Activated naive CD4-positive, alpha-beta T cell treated with anti-CD3 and anti-CD28 coated beads, Interleukin-2, amount 50 U/mL, for 24 hours (primary cell): ENCODE results near the gene GGCX.

Source experiments
- H3K27ac Mint-ChIP-seq: one replicate; pipeline ENCODE4 v1.8.0; 2021; ENCODE audit warnings: mild to moderate bottlenecking, mixed read lengths
- H3K27me3 Mint-ChIP-seq: one replicate; pipeline ENCODE4 v1.8.0; 2021; ENCODE audit warnings: mixed read lengths
- H3K36me3 Mint-ChIP-seq: one replicate; pipeline ENCODE4 v1.8.0; 2021; ENCODE audit warnings: mixed read lengths
- H3K4me1 Mint-ChIP-seq: one replicate; pipeline ENCODE4 v1.8.0; 2021; ENCODE audit warnings: mixed read lengths
- H3K4me3 Mint-ChIP-seq: one replicate; pipeline ENCODE4 v1.8.0; 2021; ENCODE audit warnings: mild to moderate bottlenecking, mixed read lengths
- H3K9me3 Mint-ChIP-seq: one replicate; pipeline ENCODE4 v1.8.0; 2021; ENCODE audit warnings: mixed read lengths

Gene GGCX

GRCh38 chr2:85541262-85541661 lies 20.0 kb downstream of the GGCX start:
- Mint-ChIP-seq H3K36me3 (peaks cover 40% of the 10 kb centered on the region), H3K27me3 (no peaks in the 10 kb centered on the region), H3K9me3 (no peaks in the 10 kb centered on the region), H3K4me3 (peak overlapping the region; percentile 99), H3K27ac (peak overlapping the region; percentile 95), H3K4me1 (peaks cover 54% of the 10 kb centered on the region)

GRCh38 chr2:85540133-85540648 lies 21.1 kb downstream of the GGCX start:
- H3K9me3 Mint-ChIP-seq: no peaks in the 10 kb centered on the region
- no peaks in the 10 kb centered on the region for H3K27me3 Mint-ChIP-seq
- peaks cover 40% of the 10 kb centered on the region for H3K36me3 Mint-ChIP-seq
- peaks cover 56% of the 10 kb centered on the region for H3K4me1 Mint-ChIP-seq
- peak overlapping the region; percentile 95 for H3K27ac Mint-ChIP-seq
- peak overlapping the region; percentile 99 for H3K4me3 Mint-ChIP-seq

- Mint-ChIP-seq H3K27ac (peak overlapping the region; percentile 99), H3K27me3 (no peaks in the 10 kb centered on the region), H3K4me3 (peak overlapping the region; percentile 99), H3K4me1 (peaks cover 56% of the 10 kb centered on the region), H3K9me3 (no peaks in the 10 kb centered on the region), H3K36me3 (peaks cover 40% of the 10 kb centered on the region)
Observed at GRCh38 chr2:85539361-85540132, 21.7 kb downstream of the GGCX start.

DNA sequence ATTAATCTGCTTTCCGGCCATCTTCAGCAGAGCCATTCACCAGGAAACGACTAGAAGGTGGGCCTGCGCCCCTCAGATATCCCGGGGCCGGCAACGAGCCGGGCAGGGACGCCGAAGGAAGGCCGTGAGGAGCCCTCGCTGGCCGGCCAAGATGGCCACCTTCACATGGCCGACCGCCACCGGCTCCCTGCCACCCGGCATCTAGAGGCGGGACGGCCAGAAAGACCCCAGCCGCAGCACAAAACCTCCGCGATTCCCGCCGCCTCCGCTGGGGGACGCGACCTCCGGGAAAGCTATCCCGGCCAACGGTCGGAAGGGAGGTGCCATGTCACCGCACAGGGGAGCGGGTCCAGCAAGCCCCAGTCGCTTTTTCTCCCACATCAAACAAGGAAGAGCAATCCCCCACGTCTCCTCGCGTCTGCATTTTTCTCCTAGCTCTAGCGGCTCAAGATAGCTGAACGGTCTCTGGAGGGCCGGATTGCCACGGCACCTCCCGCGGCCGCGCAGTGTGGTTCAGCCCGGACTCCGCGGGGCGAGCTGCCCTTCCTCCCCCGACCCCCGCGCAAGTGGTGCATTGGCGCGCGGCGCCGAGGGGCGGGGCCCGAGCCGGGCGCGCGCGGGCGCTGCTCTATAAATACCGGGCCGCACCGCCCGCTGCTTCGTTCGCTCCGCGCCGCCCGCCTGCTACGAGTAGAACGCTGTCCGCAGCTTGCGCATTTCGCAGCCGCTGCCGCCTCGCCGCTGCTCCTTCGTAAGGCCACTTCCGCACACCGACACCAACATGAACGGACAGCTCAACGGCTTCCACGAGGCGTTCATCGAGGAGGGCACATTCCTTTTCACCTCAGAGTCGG lies 22.6 kb downstream of the GGCX start, which contains the start of gene MAT2A:
Gene MAT2A, plus strand, starts transcription at position 662 of the 854 bp plus-strand sequence. Its CDS starts 120 bp downstream, at position 782.
- Mint-ChIP-seq H3K27me3 (no peaks in the 10 kb centered on the region), H3K36me3 (peaks cover 35% of the 10 kb centered on the region), H3K4me1 (peaks cover 49% of the 10 kb centered on the region), H3K9me3 (no peaks in the 10 kb centered on the region), H3K4me3 (peak within 1 kb of the TSS; percentile 99), H3K27ac (peak within 1 kb of the TSS; percentile 99)

- Mint-ChIP-seq H3K9me3 (no peaks in the 10 kb centered on the region), H3K27me3 (no peaks in the 10 kb centered on the region), H3K4me1 (peaks cover 43% of the 10 kb centered on the region), H3K27ac (peak overlapping the region; percentile 99), H3K36me3 (peaks cover 29% of the 10 kb centered on the region), H3K4me3 (peak overlapping the region; percentile 99)
Observed at GRCh38 chr2:85537600-85538506, 23.4 kb downstream of the GGCX start.

- Mint-ChIP-seq H3K27ac (peak overlapping the region; percentile 86), H3K36me3 (peaks cover 16% of the 10 kb centered on the region), H3K4me3 (no peak overlapping the region), H3K27me3 (no peaks in the 10 kb centered on the region), H3K9me3 (no peaks in the 10 kb centered on the region), H3K4me1 (peaks cover 29% of the 10 kb centered on the region)
Observed at GRCh38 chr2:85536479-85536878, 24.8 kb downstream of the GGCX start.

GRCh38 chr2:85534881-85535280 lies 26.4 kb downstream of the GGCX start:
- Mint-ChIP-seq H3K27me3 (no peaks in the 10 kb centered on the region), H3K4me1 (peaks cover 20% of the 10 kb centered on the region), H3K36me3 (peaks cover 2% of the 10 kb centered on the region), H3K27ac (no peak overlapping the region), H3K4me3 (no peak overlapping the region), H3K9me3 (no peaks in the 10 kb centered on the region)

GRCh38 chr2:85534099-85534498 lies 27.2 kb downstream of the GGCX start:
- Mint-ChIP-seq H3K36me3 (no peaks in the 10 kb centered on the region), H3K4me1 (peaks cover 20% of the 10 kb centered on the region), H3K9me3 (no peaks in the 10 kb centered on the region), H3K27me3 (no peaks in the 10 kb centered on the region), H3K4me3 (no peak overlapping the region), H3K27ac (no peak overlapping the region)

DNA sequence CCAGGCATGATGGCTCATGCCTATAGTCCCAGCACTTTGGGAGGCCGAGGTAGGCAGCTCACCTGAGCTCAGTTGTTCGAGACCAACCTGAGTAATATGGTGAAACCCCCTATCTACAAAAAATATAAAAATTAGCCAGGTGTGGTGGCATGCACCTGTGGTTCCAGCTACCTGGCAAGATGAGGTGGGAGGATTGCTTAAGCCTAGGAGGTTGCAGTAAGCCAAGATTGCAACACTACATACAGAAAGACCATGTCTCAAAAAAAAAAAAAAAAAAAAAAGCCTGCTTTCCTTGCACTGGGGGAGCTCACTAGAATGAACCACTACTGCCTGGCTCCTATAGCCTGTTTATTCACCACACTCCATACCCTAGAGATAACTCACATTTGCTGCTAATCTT lies 29.7 kb downstream of the GGCX start:
- Mint-ChIP-seq H3K27ac (no peak overlapping the region), H3K4me1 (peaks cover 6% of the 10 kb centered on the region), H3K9me3 (no peaks in the 10 kb centered on the region), H3K4me3 (no peak overlapping the region), H3K27me3 (peaks cover 3% of the 10 kb centered on the region), H3K36me3 (no peaks in the 10 kb centered on the region)

DNA sequence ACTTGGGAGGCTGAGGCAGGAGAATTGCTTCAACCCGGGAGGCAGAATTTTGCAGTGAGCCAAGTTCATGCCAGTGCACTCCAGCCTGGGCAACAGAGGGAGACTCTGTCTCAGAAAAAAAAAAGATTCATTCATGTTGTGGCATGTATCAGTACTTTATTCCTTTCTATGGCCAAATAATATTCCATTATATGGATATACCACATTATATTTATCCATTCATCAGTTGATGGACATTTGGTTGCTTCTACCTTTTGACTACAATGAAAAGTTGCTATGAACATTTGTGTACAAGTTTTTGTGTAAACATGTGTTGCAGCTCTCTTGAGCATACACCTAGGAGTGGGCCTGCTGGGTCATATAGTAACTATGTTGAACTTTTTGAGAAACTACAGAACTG lies 31.5 kb downstream of the GGCX start:
- no peaks in the 10 kb centered on the region for H3K4me1 Mint-ChIP-seq
- no peak overlapping the region for H3K27ac Mint-ChIP-seq
- peaks cover 3% of the 10 kb centered on the region for H3K27me3 Mint-ChIP-seq
- H3K9me3 Mint-ChIP-seq: no peaks in the 10 kb centered on the region
- no peak overlapping the region for H3K4me3 Mint-ChIP-seq
- no peaks in the 10 kb centered on the region for H3K36me3 Mint-ChIP-seq

GRCh38 chr2:85528355-85528754 lies 32.9 kb downstream of the GGCX start:
- Mint-ChIP-seq H3K4me1 (peaks cover 3% of the 10 kb centered on the region), H3K27ac (no peak overlapping the region), H3K9me3 (no peaks in the 10 kb centered on the region), H3K4me3 (no peak overlapping the region), H3K27me3 (peaks cover 3% of the 10 kb centered on the region), H3K36me3 (no peaks in the 10 kb centered on the region)

- H3K27ac Mint-ChIP-seq: no peak overlapping the region
- peaks cover 3% of the 10 kb centered on the region for H3K4me1 Mint-ChIP-seq
- H3K4me3 Mint-ChIP-seq: no peak overlapping the region
- H3K27me3 Mint-ChIP-seq: peaks cover 3% of the 10 kb centered on the region
- H3K9me3 Mint-ChIP-seq: no peaks in the 10 kb centered on the region
- H3K36me3 Mint-ChIP-seq: no peaks in the 10 kb centered on the region
Observed at GRCh38 chr2:85527787-85528186, 33.5 kb downstream of the GGCX start.

DNA sequence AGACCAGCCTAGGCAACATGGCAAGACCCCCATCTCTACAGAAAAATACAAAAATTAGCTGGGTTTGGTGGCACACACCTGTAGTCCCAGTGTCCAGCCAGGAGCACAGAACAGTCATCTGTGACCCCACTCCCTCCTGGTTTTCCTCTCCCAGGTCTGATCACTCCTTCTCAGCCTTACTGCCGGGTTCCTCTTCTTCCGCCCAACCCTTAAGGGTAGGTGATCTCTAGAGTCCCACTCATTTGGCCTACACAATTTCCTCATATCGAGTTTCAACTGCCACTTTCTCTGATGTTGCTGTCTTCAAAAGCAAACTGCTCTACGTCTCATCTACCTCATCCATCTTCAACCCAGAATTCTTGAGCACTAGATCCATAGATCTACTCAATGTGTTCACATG lies 35.7 kb downstream of the GGCX start:
- H3K27me3 Mint-ChIP-seq: peaks cover 3% of the 10 kb centered on the region
- H3K36me3 Mint-ChIP-seq: no peaks in the 10 kb centered on the region
- no peaks in the 10 kb centered on the region for H3K9me3 Mint-ChIP-seq
- H3K27ac Mint-ChIP-seq: no peak overlapping the region
- H3K4me1 Mint-ChIP-seq: peaks cover 3% of the 10 kb centered on the region
- H3K4me3 Mint-ChIP-seq: no peak overlapping the region

- Mint-ChIP-seq H3K36me3 (no peaks in the 10 kb centered on the region), H3K4me3 (no peak overlapping the region), H3K4me1 (peaks cover 3% of the 10 kb centered on the region), H3K27me3 (peaks cover 3% of the 10 kb centered on the region), H3K9me3 (no peaks in the 10 kb centered on the region), H3K27ac (no peak overlapping the region)
Observed at GRCh38 chr2:85525029-85525428, 36.3 kb downstream of the GGCX start.

DNA sequence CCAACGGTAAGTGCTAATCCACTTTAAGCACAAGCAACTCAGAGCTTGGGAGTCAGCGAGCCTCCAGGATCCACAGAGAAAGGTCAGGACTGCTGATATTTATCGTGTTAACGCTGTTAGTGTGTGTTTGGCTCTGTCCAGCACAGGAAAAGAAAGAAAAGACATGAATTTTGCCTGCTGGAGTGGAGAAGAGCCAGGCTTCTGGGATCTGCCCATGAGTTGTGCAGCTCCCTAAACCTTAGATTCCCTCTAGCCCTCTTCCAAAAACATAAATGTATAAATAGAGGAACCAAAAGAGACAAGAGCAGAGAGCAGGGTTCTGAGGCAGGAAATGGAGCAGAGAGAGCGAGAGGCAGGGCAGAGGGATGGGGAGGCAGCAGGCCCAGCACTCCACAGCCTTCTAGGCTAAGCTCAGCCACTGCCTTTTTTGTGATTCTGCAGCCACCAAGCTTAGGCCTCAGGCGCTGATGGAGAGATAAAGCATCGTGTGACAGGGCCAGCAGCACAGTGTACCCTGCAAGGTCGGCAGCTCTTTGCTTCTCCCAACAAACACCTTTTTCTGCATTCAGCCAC lies 36.9 kb downstream of the GGCX start:
- Mint-ChIP-seq H3K27me3 (peaks cover 3% of the 10 kb centered on the region), H3K27ac (no peak overlapping the region), H3K4me1 (peaks cover 3% of the 10 kb centered on the region), H3K36me3 (no peaks in the 10 kb centered on the region), H3K9me3 (no peaks in the 10 kb centered on the region), H3K4me3 (no peak overlapping the region)
